ENCODE results near the gene POLR3G.

Gene POLR3G

DNA sequence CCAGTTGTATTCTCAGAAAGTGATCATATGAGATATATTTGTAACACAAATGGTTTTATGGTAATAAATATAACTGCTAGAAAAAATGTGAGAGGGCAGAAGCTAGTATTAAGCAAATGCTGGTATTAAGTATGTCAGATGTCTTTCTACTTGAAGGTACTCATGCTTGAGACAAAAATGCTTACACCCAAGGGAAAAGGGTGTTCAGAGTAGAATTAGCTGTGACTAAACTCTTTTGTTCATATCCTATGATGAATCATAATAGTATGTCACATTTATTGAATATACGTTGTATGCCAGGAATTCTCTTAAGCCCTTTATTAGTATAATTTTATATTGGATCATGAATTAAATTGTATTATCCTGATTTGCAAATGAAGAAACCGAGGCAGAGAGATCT is 86.1 kb downstream of the POLR3G start:
- TF ChIP-seq ZFX (IDR thresholded peaks at IDR 0.05), result no peak
- TF ChIP-seq, protein P1, sequence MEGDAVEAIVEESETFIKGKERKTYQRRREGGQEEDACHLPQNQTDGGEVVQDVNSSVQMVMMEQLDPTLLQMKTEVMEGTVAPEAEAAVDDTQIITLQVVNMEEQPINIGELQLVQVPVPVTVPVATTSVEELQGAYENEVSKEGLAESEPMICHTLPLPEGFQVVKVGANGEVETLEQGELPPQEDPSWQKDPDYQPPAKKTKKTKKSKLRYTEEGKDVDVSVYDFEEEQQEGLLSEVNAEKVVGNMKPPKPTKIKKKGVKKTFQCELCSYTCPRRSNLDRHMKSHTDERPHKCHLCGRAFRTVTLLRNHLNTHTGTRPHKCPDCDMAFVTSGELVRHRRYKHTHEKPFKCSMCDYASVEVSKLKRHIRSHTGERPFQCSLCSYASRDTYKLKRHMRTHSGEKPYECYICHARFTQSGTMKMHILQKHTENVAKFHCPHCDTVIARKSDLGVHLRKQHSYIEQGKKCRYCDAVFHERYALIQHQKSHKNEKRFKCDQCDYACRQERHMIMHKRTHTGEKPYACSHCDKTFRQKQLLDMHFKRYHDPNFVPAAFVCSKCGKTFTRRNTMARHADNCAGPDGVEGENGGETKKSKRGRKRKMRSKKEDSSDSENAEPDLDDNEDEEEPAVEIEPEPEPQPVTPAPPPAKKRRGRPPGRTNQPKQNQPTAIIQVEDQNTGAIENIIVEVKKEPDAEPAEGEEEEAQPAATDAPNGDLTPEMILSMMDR (conservative IDR thresholded peaks at IDR 0.05), result no peak
- H3K27ac ChIP-seq, result no peak overlapping the region

DNA sequence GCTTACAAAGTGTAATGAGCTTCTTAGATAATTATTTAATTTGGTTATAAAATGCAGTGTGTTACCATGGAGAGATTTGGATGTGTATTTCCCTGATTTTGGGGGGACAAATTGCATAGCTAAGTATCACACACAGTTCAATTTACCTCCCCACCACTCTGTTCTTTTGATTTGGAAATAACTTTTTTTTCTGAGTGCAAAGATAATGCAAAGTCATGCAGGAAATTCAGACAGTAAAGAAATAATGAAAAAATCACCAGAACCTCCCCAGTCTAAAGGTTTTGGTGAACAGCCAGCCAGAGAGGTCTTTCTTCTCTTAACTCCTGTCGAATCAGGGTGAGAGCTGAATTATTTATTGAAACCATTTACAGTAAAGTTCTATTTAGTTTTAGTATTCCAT is 87.1 kb downstream of the POLR3G start:
- H3K27ac ChIP-seq, result no peak overlapping the region
- TF ChIP-seq ZFX (IDR thresholded peaks at IDR 0.05), result no peak
- TF ChIP-seq, protein P1 (conservative IDR thresholded peaks at IDR 0.05), result no peak

DNA sequence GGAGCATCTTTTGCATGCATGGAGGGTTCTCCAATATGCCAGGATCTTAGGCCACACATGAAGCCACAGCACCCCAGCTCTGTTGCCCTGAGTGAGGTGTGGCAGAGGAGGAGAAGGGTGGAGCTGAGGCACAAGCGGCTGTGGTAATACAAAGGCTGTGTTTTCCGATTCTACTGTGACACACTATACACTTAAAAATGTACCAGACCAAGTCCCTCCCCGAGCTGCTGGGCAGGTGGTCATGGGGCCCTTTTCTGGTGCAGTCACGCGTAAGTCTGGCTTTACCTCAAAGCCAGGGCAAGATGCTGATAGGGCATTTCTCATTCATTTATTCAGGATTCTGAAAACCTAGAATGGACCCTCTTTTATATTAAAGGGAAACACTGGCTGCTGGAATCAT is 87.7 kb downstream of the POLR3G start:
- TF ChIP-seq, protein P1 (conservative IDR thresholded peaks at IDR 0.05), result no peak
- no peak overlapping the region for H3K27ac ChIP-seq

DNA sequence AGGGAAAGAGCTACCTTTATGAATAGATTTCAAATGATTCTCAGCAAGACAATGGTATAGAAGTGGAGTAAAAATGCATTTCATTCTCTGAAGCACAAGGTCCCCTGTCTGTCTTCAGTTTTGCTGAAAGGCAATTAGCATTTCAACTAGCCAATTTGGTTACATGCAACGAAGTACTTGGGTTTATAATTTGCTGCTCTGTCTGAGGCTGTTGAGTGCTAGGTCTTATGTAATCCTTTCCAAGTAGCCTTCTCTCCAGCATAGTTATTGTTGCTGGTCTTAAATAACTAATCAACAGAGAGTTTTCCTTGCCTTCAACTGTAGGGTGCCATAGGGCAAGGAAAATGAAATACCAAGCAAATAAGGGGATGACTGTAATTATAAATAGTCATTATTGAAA is 88.4 kb downstream of the POLR3G start:
- H3K27ac ChIP-seq, result no peak overlapping the region
- TF ChIP-seq, protein P1 (conservative IDR thresholded peaks at IDR 0.05), result no peak
- no peak for TF ChIP-seq ZFX (IDR thresholded peaks at IDR 0.05)
